Measurements from ENCODE around the gene CDH6. TPM values are rescaled to one million over a fixed set of nuclear protein-coding genes. Genes with fewer than 3 reads are reported as not detected.

The CDH6 gene
- total and polyA plus RNA-seq, 2 donors (not counting 3 experiments of a cell fraction or from before 2014, with no cell fraction given), result 0.06 TPM; not detected in 1

- peak; percentile 46 for FAIRE-seq
- dilution Hi-C loops (cut with MboI; ENCODE audit: extremely low pct_ligation_motif_present, low sequenced_read_pairs) (no loop called here), intact Hi-C loops (cut with micrococcal nuclease) (loop anchor here (5.0 kb wide), 1 partner anchor 255 kb away; no protein-coding TSS in a partner anchor)
- peak; percentile 17 for DNase-seq (ENCODE audit: low read depth, low spot score)
- Histone ChIP-seq H3K9ac (replicated peaks; ENCODE audit: extremely low read depth, insufficient read depth, low read length) (no peak overlapping the region), H3K4me2 (ENCODE audit: insufficient read depth, low read length) (no peak overlapping the region), H4K20me1 (replicated peaks; ENCODE audit: control insufficient read depth, extremely low read depth, insufficient read depth, low read length) (no peaks in the 10 kb centered on the region), H2AFZ (ENCODE audit: low read depth, low read length) (no peak overlapping the region), H3K36me3 (ENCODE audit: control insufficient read depth in 2 of 2, extremely low read depth in 1 of 2, insufficient read depth in 2 of 2, low read length in 2 of 2) (no peaks in the 10 kb centered on the region), H3K79me2 (ENCODE audit: control insufficient read depth, insufficient read depth, low read length) (no peaks in the 10 kb centered on the region), H3K4me3 (replicated peaks in 1 of 3; ENCODE audit: insufficient read depth in 1 of 3, low read depth in 1 of 3, low read length in 3 of 3) (no peak overlapping the region), H3K27ac (ENCODE audit: insufficient read depth, low read depth, low read length) (no peak overlapping the region), H3K9me3 (replicated peaks; ENCODE audit: control insufficient read depth, insufficient read depth, low read length) (no peaks in the 10 kb centered on the region), H3K27me3 (ENCODE audit: control insufficient read depth in 2 of 2, insufficient read depth in 2 of 2, low read length in 2 of 2) (no peaks in the 10 kb centered on the region), H3K4me1 (ENCODE audit: control insufficient read depth, extremely low read depth, insufficient read depth, low read length) (no peaks in the 10 kb centered on the region), H3K9me1 (replicated peaks; ENCODE audit: control insufficient read depth, extremely low read depth, insufficient read depth, low read length) (no peaks in the 10 kb centered on the region)
- POLR2A ChIA-PET, result no interaction called here
- no peak for TF ChIP-seq POLR2AphosphoS5 (IDR thresholded peaks at IDR 0.05; ENCODE audit: insufficient read depth, low read depth, low read length)
- TF ChIP-seq, protein P1, sequence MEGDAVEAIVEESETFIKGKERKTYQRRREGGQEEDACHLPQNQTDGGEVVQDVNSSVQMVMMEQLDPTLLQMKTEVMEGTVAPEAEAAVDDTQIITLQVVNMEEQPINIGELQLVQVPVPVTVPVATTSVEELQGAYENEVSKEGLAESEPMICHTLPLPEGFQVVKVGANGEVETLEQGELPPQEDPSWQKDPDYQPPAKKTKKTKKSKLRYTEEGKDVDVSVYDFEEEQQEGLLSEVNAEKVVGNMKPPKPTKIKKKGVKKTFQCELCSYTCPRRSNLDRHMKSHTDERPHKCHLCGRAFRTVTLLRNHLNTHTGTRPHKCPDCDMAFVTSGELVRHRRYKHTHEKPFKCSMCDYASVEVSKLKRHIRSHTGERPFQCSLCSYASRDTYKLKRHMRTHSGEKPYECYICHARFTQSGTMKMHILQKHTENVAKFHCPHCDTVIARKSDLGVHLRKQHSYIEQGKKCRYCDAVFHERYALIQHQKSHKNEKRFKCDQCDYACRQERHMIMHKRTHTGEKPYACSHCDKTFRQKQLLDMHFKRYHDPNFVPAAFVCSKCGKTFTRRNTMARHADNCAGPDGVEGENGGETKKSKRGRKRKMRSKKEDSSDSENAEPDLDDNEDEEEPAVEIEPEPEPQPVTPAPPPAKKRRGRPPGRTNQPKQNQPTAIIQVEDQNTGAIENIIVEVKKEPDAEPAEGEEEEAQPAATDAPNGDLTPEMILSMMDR (IDR thresholded peaks at IDR 0.05; ENCODE audit: extremely low read depth in 1 of 2, insufficient read depth in 1 of 2, low read depth in 1 of 2, low read length in 2 of 2), result peak; percentile 25 to 47
- no peak for TF ChIP-seq POLR2A (IDR thresholded peaks at IDR 0.05; ENCODE audit: low read depth, low read length)
- BruUV-seq (replicated peaks), result no TSS peak
- CTCF ChIA-PET, result interaction anchor here (1.5 kb wide), 1 partner anchor 15 kb away, joined by 4 read pairs; no protein-coding TSS in a partner anchor
Measured at GRCh38 chr5:31232273-31232888, 38.9 kb downstream of the CDH6 start.

DNA sequence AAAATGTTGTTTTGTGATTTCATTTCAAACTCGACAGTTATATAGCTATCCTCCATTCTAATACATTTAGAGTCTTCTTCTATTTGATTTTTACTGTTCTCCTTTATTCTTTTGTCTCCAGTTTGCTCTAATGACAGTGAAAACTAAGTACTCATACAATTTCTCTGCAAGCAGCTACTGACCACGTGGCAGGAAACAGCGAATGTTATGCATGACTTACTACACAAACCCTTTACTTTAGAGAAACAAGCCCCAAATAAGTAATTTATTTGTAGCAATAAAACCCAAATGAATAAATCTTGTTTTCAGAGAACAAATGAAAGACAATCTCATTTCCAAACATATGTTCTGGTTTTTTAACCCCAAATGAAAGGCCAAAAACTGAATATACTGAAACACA, 41.9 kb downstream of the CDH6 start:
- no peak overlapping the region for H2AFZ ChIP-seq (ENCODE audit: low read depth, low read length)

More for the DNA sequence above, 41.9 kb downstream of the CDH6 start:
- ChIA-PET POLR2A (no interaction called here), CTCF (no interaction called here)
- no peaks in the 10 kb centered on the region for H3K4me1 ChIP-seq (ENCODE audit: control insufficient read depth, extremely low read depth, insufficient read depth, low read length)
- BruUV-seq (replicated peaks), result no TSS peak
- dilution Hi-C loops (cut with MboI; ENCODE audit: extremely low pct_ligation_motif_present, low sequenced_read_pairs), result no loop called here
- H3K4me3 ChIP-seq (replicated peaks in 1 of 3; ENCODE audit: insufficient read depth in 1 of 3, low read depth in 1 of 3, low read length in 3 of 3), result no peak overlapping the region
- H3K79me2 ChIP-seq (ENCODE audit: control insufficient read depth, insufficient read depth, low read length), result no peaks in the 10 kb centered on the region
- H3K9ac ChIP-seq (replicated peaks; ENCODE audit: extremely low read depth, insufficient read depth, low read length), result no peak overlapping the region
- no peaks in the 10 kb centered on the region for H4K20me1 ChIP-seq (replicated peaks; ENCODE audit: control insufficient read depth, extremely low read depth, insufficient read depth, low read length)
- no peaks in the 10 kb centered on the region for H3K9me1 ChIP-seq (replicated peaks; ENCODE audit: control insufficient read depth, extremely low read depth, insufficient read depth, low read length)
- H3K4me2 ChIP-seq (ENCODE audit: insufficient read depth, low read length), result no peak overlapping the region
- no peaks in the 10 kb centered on the region for H3K9me3 ChIP-seq (replicated peaks; ENCODE audit: control insufficient read depth, insufficient read depth, low read length)
- no peak for DNase-seq (ENCODE audit: low read depth, low spot score)
- no peak for FAIRE-seq
- H3K36me3 ChIP-seq (ENCODE audit: control insufficient read depth in 2 of 2, extremely low read depth in 1 of 2, insufficient read depth in 2 of 2, low read length in 2 of 2), result no peaks in the 10 kb centered on the region
- no peaks in the 10 kb centered on the region for H3K27me3 ChIP-seq (ENCODE audit: control insufficient read depth in 2 of 2, insufficient read depth in 2 of 2, low read length in 2 of 2)
- TF ChIP-seq MYC (IDR thresholded peaks at IDR 0.05; ENCODE audit: low read depth, low read length) (no peak), EZH2 (IDR thresholded peaks at IDR 0.05; ENCODE audit: borderline replicate concordance, low read depth, low read length, severe bottlenecking) (no peak), POLR2AphosphoS5 (IDR thresholded peaks at IDR 0.05; ENCODE audit: insufficient read depth, low read depth, low read length) (no peak), GATA2 (IDR thresholded peaks at IDR 0.05; ENCODE audit: insufficient read depth, insufficient read length, low read depth, low read length) (no peak)
- intact Hi-C loops (cut with micrococcal nuclease), result no loop called here
- H3K27ac ChIP-seq (ENCODE audit: insufficient read depth, low read depth, low read length), result no peak overlapping the region
